MM.1S (cell line): ENCODE results near the gene MSL1.

ENCODE experiments used
- DNase-seq: peaks from one replicate; pipeline ENCODE4 v3.0.0-alpha.2; 2015
- H2AFZ ChIP-seq: fragments of 300-600 bp; sonication (generic); 2 replicates; pipeline ENCODE4 v1.6.0; 2016; ENCODE audit warnings: antibody characterized with exemption, low read length
- H3F3A ChIP-seq: fragments of 300-600 bp; sonication (generic); 2 replicates; pipeline ENCODE4 v1.6.1; 2016; ENCODE audit warnings: mild to moderate bottlenecking, antibody characterized with exemption, low read length, moderate library complexity, mixed read lengths; ENCODE audit not compliant: insufficient read depth
- H3K27ac ChIP-seq: fragments of 300-600 bp; sonication (generic); 2 replicates; pipeline ENCODE4 v1.5.1; 2016; ENCODE audit warnings: mild to moderate bottlenecking, low read length
- H3K27me3 ChIP-seq: fragments of 300-600 bp; sonication (generic); replicated peaks from 2 replicates; pipeline ENCODE4 v1.6.0; 2016; ENCODE audit warnings: low read length; ENCODE audit not compliant: insufficient read depth
- H3K36me3 ChIP-seq: fragments of 300-600 bp; sonication (generic); replicated peaks from 2 replicates; pipeline ENCODE4 v1.6.1; 2016; ENCODE audit warnings: mild to moderate bottlenecking, low read length, mixed read lengths; ENCODE audit not compliant: insufficient read depth
- H3K4me1 ChIP-seq: fragments of 300-600 bp; sonication (generic); 2 replicates; pipeline ENCODE4 v1.6.1; 2016; ENCODE audit warnings: low read length, mixed read lengths
- H3K4me2 ChIP-seq: fragments of 300-600 bp; sonication (generic); 2 replicates; pipeline ENCODE4 v1.6.0; 2016; ENCODE audit warnings: low read depth, low read length
- H3K4me3 ChIP-seq: fragments of 300-600 bp; sonication (generic); 2 replicates; pipeline ENCODE4 v1.5.1; 2016; ENCODE audit warnings: low read length, mixed read lengths
- H3K79me2 ChIP-seq: fragments of 300-600 bp; sonication (generic); 2 replicates; pipeline ENCODE4 v1.6.1; 2016; ENCODE audit warnings: mixed run types, low read length, mixed read lengths
- H3K9ac ChIP-seq: fragments of 300-600 bp; sonication (generic); 2 replicates; pipeline ENCODE4 v1.6.1; 2016; ENCODE audit warnings: low read length, mixed read lengths
- H3K9me2 ChIP-seq: fragments of 300-600 bp; sonication (generic); replicated peaks from 2 replicates; pipeline ENCODE4 v1.6.1; 2016; ENCODE audit warnings: mild to moderate bottlenecking, low read length, mixed read lengths; ENCODE audit not compliant: insufficient read depth
- H3K9me3 ChIP-seq: fragments of 300-600 bp; sonication (generic); replicated peaks from 2 replicates; pipeline ENCODE4 v1.6.1; 2016; ENCODE audit warnings: mild to moderate bottlenecking, low read length, mixed read lengths; ENCODE audit not compliant: insufficient read depth
- H4K20me1 ChIP-seq: fragments of 300-600 bp; sonication (generic); 2 replicates; pipeline ENCODE4 v1.6.1; 2016; ENCODE audit warnings: mild to moderate bottlenecking, low read length, moderate library complexity, mixed read lengths; ENCODE audit not compliant: insufficient read depth
- CTCF ChIP-seq: fragments of 300-600 bp; sonication (generic); IDR thresholded peaks from 2 replicates; pipeline ENCODE4 v1.5.1; 2016; ENCODE audit warnings: antibody characterized with exemption, low read length, mixed read lengths
- EZH2 ChIP-seq: fragments of 300-600 bp; sonication (generic); optimal IDR thresholded peaks from 2 replicates; pipeline ENCODE3; 2017; ENCODE audit warnings: low read depth, mild to moderate bottlenecking, antibody characterized with exemption, low read length, mixed read lengths
- EZH2phosphoT487 ChIP-seq: fragments of 300-600 bp; sonication (generic); IDR thresholded peaks from 2 replicates; pipeline ENCODE4 v1.6.1; 2018; ENCODE audit warnings: antibody characterized with exemption, low read length

MSL1 gene

DNA sequence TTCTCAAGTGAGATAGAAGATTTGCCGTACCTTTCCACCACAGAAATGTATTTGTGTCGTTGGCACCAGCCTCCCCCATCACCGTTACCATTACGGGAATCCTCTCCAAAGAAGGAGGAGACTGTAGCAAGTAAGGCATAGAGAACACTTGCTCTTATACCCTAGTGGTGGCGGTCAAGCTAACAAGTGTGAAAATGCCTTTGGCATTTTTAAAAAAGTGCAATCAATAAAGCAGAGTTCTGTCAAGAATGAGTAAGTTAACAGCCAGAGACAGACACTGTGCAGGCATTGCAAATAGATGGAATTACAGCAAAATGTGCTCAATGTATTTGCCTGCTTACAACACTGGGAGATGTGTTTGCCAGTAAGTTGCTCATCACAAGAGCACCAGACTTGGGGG, 7.7 kb downstream of the MSL1 start:
- Histone ChIP-seq H3K36me3 (peaks cover 13% of the 10 kb centered on the region; the same call in 1 of the 2 replicates), H3F3A (no peaks in the 10 kb centered on the region), H3K9me3 (no peaks in the 10 kb centered on the region), H4K20me1 (no peaks in the 10 kb centered on the region), H3K9me2 (no peaks in the 10 kb centered on the region), H3K27ac (no peak overlapping the region), H3K9ac (no peak overlapping the region), H3K27me3 (no peaks in the 10 kb centered on the region), H3K4me3 (no peak overlapping the region), H2AFZ (no peak overlapping the region), H3K4me2 (no peak overlapping the region), H3K79me2 (peaks cover 56% of the 10 kb centered on the region), H3K4me1 (no peaks in the 10 kb centered on the region)
- DNase-seq, result no peak
- no peak for TF ChIP-seq EZH2phosphoT487
- TF ChIP-seq CTCF, result no peak
- TF ChIP-seq EZH2, result no peak

DNA sequence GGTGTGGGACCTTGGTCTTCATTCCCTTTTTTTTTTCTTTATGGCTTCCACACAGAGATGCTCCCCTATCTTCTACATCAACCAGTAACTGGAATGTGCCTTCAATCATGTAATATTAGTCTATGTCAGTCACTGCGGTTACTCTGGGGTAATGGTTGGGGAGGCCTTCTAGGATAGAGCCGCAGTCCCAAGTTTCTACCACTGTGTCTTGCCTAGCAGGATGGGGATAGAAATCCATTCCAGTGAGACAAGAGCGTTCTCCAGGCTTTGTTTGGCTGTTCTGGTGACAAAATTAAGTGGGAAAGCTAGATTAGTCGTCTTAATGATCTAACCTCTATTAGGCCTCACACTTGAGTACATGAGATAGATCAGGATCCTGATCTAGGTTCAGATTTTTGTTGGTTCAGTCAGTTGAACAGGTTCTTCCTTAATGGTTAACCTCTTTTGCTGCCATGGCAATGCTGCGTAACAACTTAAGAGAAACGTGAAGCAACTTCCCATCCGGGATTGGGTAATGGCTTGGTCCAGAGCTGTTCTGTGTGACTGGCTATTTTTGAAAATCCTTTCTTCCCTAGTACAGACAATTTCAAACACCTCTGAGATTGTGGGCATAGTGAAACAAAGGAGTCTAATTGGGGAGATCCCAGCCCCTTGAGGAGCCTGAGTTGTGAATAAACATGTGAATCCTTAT, 8.7 kb downstream of the MSL1 start:
- peaks cover 13% of the 10 kb centered on the region; the same call in 1 of the 2 replicates for H3K36me3 ChIP-seq
- peaks cover 54% of the 10 kb centered on the region for H3K79me2 ChIP-seq
- no peak overlapping the region for H3K27ac ChIP-seq
- no peaks in the 10 kb centered on the region for H3K9me2 ChIP-seq
- DNase-seq, result no peak
- TF ChIP-seq CTCF, result no peak
- no peaks in the 10 kb centered on the region for H4K20me1 ChIP-seq
- H3F3A ChIP-seq, result 0 out of 2 replicates have a peak, but pooled peaks cover 3% of the 10 kb centered on the region
- H3K4me2 ChIP-seq, result no peak overlapping the region
- no peaks in the 10 kb centered on the region for H3K9me3 ChIP-seq
- no peak overlapping the region for H3K4me3 ChIP-seq
- H3K27me3 ChIP-seq, result no peaks in the 10 kb centered on the region
- H2AFZ ChIP-seq, result no peak overlapping the region
- H3K9ac ChIP-seq, result no peak overlapping the region
- no peaks in the 10 kb centered on the region for H3K4me1 ChIP-seq

- Histone ChIP-seq H3K4me3 (no peak overlapping the region), H3K4me2 (no peak overlapping the region), H2AFZ (no peak overlapping the region), H3K9ac (no peak overlapping the region), H3K9me3 (no peaks in the 10 kb centered on the region), H3F3A (peaks cover 14% of the 10 kb centered on the region), H3K9me2 (no peaks in the 10 kb centered on the region), H3K4me1 (no peaks in the 10 kb centered on the region), H3K36me3 (peaks cover 3% of the 10 kb centered on the region; the same call in 1 of the 2 replicates), H3K79me2 (peaks cover 69% of the 10 kb centered on the region), H3K27me3 (no peaks in the 10 kb centered on the region), H3K27ac (no peak overlapping the region), H4K20me1 (no peaks in the 10 kb centered on the region)
- DNase-seq, result no peak
- TF ChIP-seq EZH2 (no peak), CTCF (no peak), EZH2phosphoT487 (no peak)
These were observed 12.4 kb downstream of the MSL1 start for GRCh38 chr17:40134184-40134583.
